Activated CD4-positive, alpha-beta T cell treated with anti-CD3 and anti-CD28 coated beads, Interleukin-2, amount 10 ng/mL, durations not matched to agents 7 days and 5 days (primary cell): ENCODE data around the gene ZNF343. TPM values are rescaled to one million over a fixed set of nuclear protein-coding genes. Genes with fewer than 3 reads are reported as not detected.

ENCODE experiments used
- CTCF ChIA-PET: fragments of 350-600 bp; sonication (Branson Sonifier 250); formaldehyde crosslinking; loops from one replicate; lab custom pipeline; 2021; ENCODE audit warnings: antibody characterized with exemption; lab: Charles Lee
- POLR2A ChIA-PET: fragments of 350-600 bp; sonication (Branson Sonifier 250); formaldehyde crosslinking; loops from one replicate; lab custom pipeline; 2021; ENCODE audit warnings: antibody characterized with exemption; lab: Charles Lee
- DNase-seq: peaks from one replicate; pipeline ENCODE4 v3.0.0-alpha.2; 2020
- H3K27ac Mint-ChIP-seq: one replicate; pipeline ENCODE4 v1.8.0; 2021; ENCODE audit warnings: mild to moderate bottlenecking, moderate library complexity, mixed read lengths
- H3K27me3 Mint-ChIP-seq: one replicate; pipeline ENCODE4 v1.8.0; 2021; ENCODE audit warnings: mixed read lengths
- H3K36me3 Mint-ChIP-seq: one replicate; pipeline ENCODE4 v1.8.0; 2021; ENCODE audit warnings: low read depth, mixed read lengths
- H3K4me1 Mint-ChIP-seq: one replicate; pipeline ENCODE4 v1.8.0; 2021; ENCODE audit warnings: mixed read lengths
- H3K4me3 Mint-ChIP-seq: one replicate; pipeline ENCODE4 v1.8.0; 2021; ENCODE audit warnings: mild to moderate bottlenecking, moderate library complexity, mixed read lengths
- H3K9me3 Mint-ChIP-seq: one replicate; pipeline ENCODE4 v1.8.0; 2021; ENCODE audit warnings: mixed read lengths
- total RNA-seq, 2 experiments: library from RNA; stranded (reverse); gene quantifications; one replicate each; pipeline ENCODE4 v1.2.3, GENCODE V29; 2021

ZNF343 gene
- total RNA-seq, 2 experiments from 2014 or later, result 8.9 to 9.3 TPM

GRCh38 chr20:2480381-2480780, 28.3 kb downstream of the ZNF343 start:
- H3K36me3 Mint-ChIP-seq, result peaks cover 33% of the 10 kb centered on the region
- CTCF ChIA-PET, result interaction anchor here (1.3 kb wide), 1 partner anchor 10 kb away, joined by 4 read pairs; the partner anchor contains the start of gene SNRPB
- peaks cover 3% of the 10 kb centered on the region for H3K9me3 Mint-ChIP-seq
- POLR2A ChIA-PET, result no interaction called here
- H3K4me3 Mint-ChIP-seq, result no peak overlapping the region
- no peaks in the 10 kb centered on the region for H3K4me1 Mint-ChIP-seq
- DNase-seq, result no peak
- H3K27ac Mint-ChIP-seq, result no peak overlapping the region
- H3K27me3 Mint-ChIP-seq, result no peaks in the 10 kb centered on the region

GRCh38 chr20:2476742-2477615, 31.7 kb downstream of the ZNF343 start:
- no peak overlapping the region for H3K27ac Mint-ChIP-seq
- ChIA-PET CTCF (interaction anchor here (1.2 to 1.9 kb wide), 2 partner anchors 12 to 45 kb away, joined by 3 to 10 read pairs; no protein-coding TSS in a partner anchor), POLR2A (no interaction called here)
- no peaks in the 10 kb centered on the region for H3K27me3 Mint-ChIP-seq
- H3K4me3 Mint-ChIP-seq, result no peak overlapping the region
- H3K36me3 Mint-ChIP-seq, result peaks cover 22% of the 10 kb centered on the region
- peaks cover 3% of the 10 kb centered on the region for H3K9me3 Mint-ChIP-seq
- peaks cover 5% of the 10 kb centered on the region for H3K4me1 Mint-ChIP-seq
- no peak for DNase-seq

GRCh38 chr20:2475850-2476741, 32.6 kb downstream of the ZNF343 start:
- peaks cover 17% of the 10 kb centered on the region for H3K36me3 Mint-ChIP-seq
- no peak overlapping the region for H3K27ac Mint-ChIP-seq
- CTCF ChIA-PET, result interaction anchor here (1.2 kb wide), 1 partner anchor 13 kb away, joined by 3 read pairs; no protein-coding TSS in a partner anchor

GRCh38 chr20:2473516-2473915, 35.2 kb downstream of the ZNF343 start:
- Mint-ChIP-seq H3K27ac (no peak overlapping the region), H3K4me1 (peaks cover 27% of the 10 kb centered on the region), H3K9me3 (no peaks in the 10 kb centered on the region), H3K4me3 (no peak overlapping the region), H3K36me3 (peaks cover 21% of the 10 kb centered on the region), H3K27me3 (no peaks in the 10 kb centered on the region)
- CTCF ChIA-PET, result interaction anchor here (1.3 kb wide), 1 partner anchor 48 kb away, joined by 3 read pairs; no protein-coding TSS in a partner anchor
- POLR2A ChIA-PET, result no interaction called here
- DNase-seq, result no peak

More at GRCh38 chr20:2475850-2476741, 32.6 kb downstream of the ZNF343 start:
- Mint-ChIP-seq H3K4me3 (no peak overlapping the region), H3K9me3 (peaks cover 3% of the 10 kb centered on the region), H3K27me3 (no peaks in the 10 kb centered on the region), H3K4me1 (peaks cover 10% of the 10 kb centered on the region)
- DNase-seq, result no peak
- POLR2A ChIA-PET, result no interaction called here

GRCh38 chr20:2470423-2471193, 38.1 kb downstream of the ZNF343 start, which contains the start of gene SNRPB:
Gene SNRPB (minus strand): TSS chr20:2470789. CDS start chr20:2470690, 99 bp downstream.
- Mint-ChIP-seq H3K27me3 (no peaks in the 10 kb centered on the region), H3K9me3 (no peaks in the 10 kb centered on the region), H3K27ac (peak within 1 kb of the TSS; percentile 99), H3K4me1 (peaks cover 51% of the 10 kb centered on the region), H3K4me3 (peak within 1 kb of the TSS; percentile 95), H3K36me3 (peaks cover 44% of the 10 kb centered on the region)
- CTCF ChIA-PET, result interaction anchor here (0.9 to 1.7 kb wide), 8 partner anchors 8 to 1255 kb away, joined by 3 to 6 read pairs (median 4); no protein-coding TSS in a partner anchor
- POLR2A ChIA-PET, result interaction anchor here (0.5 to 1.7 kb wide), 6 partner anchors 9 to 1170 kb away, joined by 3 to 5 read pairs (median 4); partner anchors contain the start of gene NOP56
- peak; percentile 98 for DNase-seq

- H3K27me3 Mint-ChIP-seq, result no peaks in the 10 kb centered on the region
- peak; percentile 73 for DNase-seq
- CTCF ChIA-PET, result interaction anchor here (1.0 to 1.7 kb wide), 6 partner anchors 10 to 54 kb away, joined by 3 to 6 read pairs (median 4); partner anchors contain the start of gene ZNF343
- H3K9me3 Mint-ChIP-seq, result no peaks in the 10 kb centered on the region
- H3K27ac Mint-ChIP-seq, result peak overlapping the region; percentile 99
- H3K36me3 Mint-ChIP-seq, result peaks cover 50% of the 10 kb centered on the region
- peaks cover 51% of the 10 kb centered on the region for H3K4me1 Mint-ChIP-seq
- H3K4me3 Mint-ChIP-seq, result peak overlapping the region; percentile 95
- POLR2A ChIA-PET, result interaction anchor here (0.7 to 1.7 kb wide), 5 partner anchors 9 to 182 kb away, joined by 3 to 5 read pairs (median 3); partner anchors contain the start of gene NOP56
Observed at GRCh38 chr20:2469991-2470422, 38.7 kb downstream of the ZNF343 start.

DNA sequence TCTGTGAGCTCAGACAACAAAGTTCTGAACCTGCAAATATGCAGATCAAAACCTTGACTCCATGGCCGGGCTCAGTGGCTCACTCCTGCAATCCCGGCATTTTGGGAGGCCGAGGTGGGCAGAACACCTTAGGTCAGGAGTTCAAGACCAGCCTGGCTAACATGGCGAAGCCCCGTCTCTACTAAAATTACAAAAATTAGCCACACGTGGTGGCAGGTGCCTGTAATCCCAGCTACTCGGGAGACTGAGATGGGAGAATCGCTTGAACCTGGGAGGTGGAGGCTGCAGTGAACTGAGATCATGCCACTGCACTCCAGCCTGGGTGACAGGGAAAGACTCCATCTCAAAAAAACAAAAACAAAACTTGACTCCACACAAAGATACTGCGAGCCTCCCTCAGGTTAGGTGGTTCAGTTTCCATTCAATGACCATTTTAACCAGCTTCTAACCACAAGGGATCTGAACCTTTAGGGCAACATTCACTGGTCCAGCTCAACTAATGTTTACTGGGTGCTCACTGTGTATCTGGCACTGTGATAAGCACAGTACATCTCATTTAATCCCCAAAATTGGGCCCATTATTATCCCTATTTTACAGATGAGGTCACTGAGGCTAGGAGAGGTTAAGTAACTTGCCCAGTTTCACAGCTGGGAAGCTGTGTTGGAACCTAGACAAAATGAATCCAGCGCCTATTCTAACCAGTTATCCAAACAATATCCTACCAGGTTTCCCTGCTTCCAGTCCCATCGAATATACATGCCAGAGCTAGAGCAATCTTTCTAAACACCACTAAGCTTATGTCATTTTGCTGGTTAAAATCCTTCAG, 39.9 kb downstream of the ZNF343 start:
- Mint-ChIP-seq H3K36me3 (peaks cover 60% of the 10 kb centered on the region), H3K4me1 (peaks cover 51% of the 10 kb centered on the region), H3K9me3 (no peaks in the 10 kb centered on the region), H3K27me3 (no peaks in the 10 kb centered on the region), H3K27ac (peak overlapping the region; percentile 34), H3K4me3 (peak overlapping the region; percentile 95)
- POLR2A ChIA-PET, result no interaction called here
- CTCF ChIA-PET, result interaction anchor here (1.0 to 1.7 kb wide), 3 partner anchors 17 to 56 kb away, joined by 3 to 6 read pairs (median 4); partner anchors contain the start of gene ZNF343
- DNase-seq, result no peak

- Mint-ChIP-seq H3K4me3 (peak overlapping the region; percentile 17), H3K27ac (no peak overlapping the region), H3K4me1 (peaks cover 56% of the 10 kb centered on the region), H3K9me3 (no peaks in the 10 kb centered on the region), H3K27me3 (no peaks in the 10 kb centered on the region), H3K36me3 (peaks cover 73% of the 10 kb centered on the region)
- ChIA-PET CTCF (interaction anchor here (1.1 kb wide), 1 partner anchor 55 kb away, joined by 3 read pairs; no protein-coding TSS in a partner anchor), POLR2A (interaction anchor here (0.7 kb wide), 1 partner anchor 394 kb away, joined by 4 read pairs; no protein-coding TSS in a partner anchor)
- DNase-seq, result no peak
Observed at GRCh38 chr20:2467412-2467811, 41.3 kb downstream of the ZNF343 start.

DNA sequence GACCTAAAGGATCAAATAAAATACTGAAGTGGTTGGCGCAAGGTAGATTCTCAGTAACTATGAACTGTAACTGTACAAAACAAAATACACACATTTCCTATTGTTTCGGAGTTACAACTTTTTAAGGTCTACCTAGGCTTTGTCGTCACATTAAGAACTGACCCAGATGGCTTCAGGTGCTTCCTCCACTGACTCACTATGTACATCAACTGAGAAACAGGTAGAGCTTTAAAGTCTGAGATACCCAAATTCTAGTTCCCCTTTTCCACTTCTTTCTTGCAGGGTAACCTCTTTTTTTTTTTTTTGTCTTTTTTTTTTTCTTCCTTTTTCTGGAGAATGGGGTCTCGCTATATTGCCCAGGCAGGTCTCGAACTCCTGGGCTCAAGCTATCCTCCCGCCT, 43.6 kb downstream of the ZNF343 start:
- no peak overlapping the region for H3K4me3 Mint-ChIP-seq
- no peaks in the 10 kb centered on the region for H3K27me3 Mint-ChIP-seq
- no peaks in the 10 kb centered on the region for H3K9me3 Mint-ChIP-seq
- ChIA-PET CTCF (no interaction called here), POLR2A (no interaction called here)
- peaks cover 43% of the 10 kb centered on the region for H3K4me1 Mint-ChIP-seq
- no peak overlapping the region for H3K27ac Mint-ChIP-seq
- H3K36me3 Mint-ChIP-seq, result peaks cover 81% of the 10 kb centered on the region
- DNase-seq, result no peak

- ChIA-PET POLR2A (no interaction called here), CTCF (interaction anchor here (1.2 kb wide), 1 partner anchor 12 kb away, joined by 5 read pairs; no protein-coding TSS in a partner anchor)
- H3K36me3 Mint-ChIP-seq, result peaks cover 83% of the 10 kb centered on the region
- H3K9me3 Mint-ChIP-seq, result no peaks in the 10 kb centered on the region
- no peak overlapping the region for H3K27ac Mint-ChIP-seq
- H3K4me1 Mint-ChIP-seq, result peaks cover 33% of the 10 kb centered on the region
- no peak for DNase-seq
- H3K27me3 Mint-ChIP-seq, result no peaks in the 10 kb centered on the region
- no peak overlapping the region for H3K4me3 Mint-ChIP-seq
Observed at GRCh38 chr20:2463616-2464365, 44.9 kb downstream of the ZNF343 start.
